NCI-H345 treated with DMSO at 0.1 percent for 48 hours (cell line): ENCODE results near the gene PRODH.
"Not testable (repeated sequence)": the region's sequence is repeated elsewhere in the genome, so short reads cannot be mapped to it uniquely, and the experiment has no call there.

Experiments used
- DNase-seq: peaks from one replicate; lab custom pipeline; 2025; ENCODE audit not compliant: unreplicated experiment; lab: John Stamatoyannopoulos, UW

Gene PRODH, protein sequence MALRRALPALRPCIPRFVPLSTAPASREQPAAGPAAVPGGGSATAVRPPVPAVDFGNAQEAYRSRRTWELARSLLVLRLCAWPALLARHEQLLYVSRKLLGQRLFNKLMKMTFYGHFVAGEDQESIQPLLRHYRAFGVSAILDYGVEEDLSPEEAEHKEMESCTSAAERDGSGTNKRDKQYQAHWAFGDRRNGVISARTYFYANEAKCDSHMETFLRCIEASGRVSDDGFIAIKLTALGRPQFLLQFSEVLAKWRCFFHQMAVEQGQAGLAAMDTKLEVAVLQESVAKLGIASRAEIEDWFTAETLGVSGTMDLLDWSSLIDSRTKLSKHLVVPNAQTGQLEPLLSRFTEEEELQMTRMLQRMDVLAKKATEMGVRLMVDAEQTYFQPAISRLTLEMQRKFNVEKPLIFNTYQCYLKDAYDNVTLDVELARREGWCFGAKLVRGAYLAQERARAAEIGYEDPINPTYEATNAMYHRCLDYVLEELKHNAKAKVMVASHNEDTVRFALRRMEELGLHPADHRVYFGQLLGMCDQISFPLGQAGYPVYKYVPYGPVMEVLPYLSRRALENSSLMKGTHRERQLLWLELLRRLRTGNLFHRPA

DNA sequence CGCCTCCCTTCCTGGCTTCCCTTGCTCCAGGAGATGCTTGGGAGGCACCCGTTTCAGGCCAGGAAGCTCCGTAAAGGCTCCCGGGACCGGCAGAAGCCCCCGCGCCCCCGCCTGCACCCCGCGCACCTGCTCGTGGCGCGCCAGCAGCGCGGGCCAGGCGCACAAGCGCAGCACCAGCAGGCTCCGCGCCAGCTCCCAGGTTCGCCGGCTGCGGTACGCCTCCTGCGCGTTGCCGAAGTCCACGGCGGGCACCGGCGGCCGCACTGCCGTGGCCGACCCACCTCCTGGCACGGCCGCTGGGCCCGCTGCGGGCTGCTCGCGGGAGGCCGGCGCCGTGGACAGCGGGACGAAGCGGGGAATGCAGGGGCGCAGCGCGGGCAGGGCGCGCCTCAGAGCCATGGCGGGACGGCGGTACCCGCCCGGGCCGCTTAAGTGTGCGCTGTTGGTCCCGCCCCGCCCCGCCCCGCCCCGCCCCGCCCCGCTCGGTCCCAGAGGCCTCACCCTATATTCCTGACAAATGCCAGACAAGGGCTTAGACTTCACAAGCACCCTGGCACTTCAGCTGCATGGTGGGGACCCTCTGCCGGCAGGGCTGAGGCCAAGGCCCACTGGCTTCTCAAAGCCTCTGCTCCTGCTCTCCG lies at the start of gene PRODH:
Gene PRODH, minus strand, starts transcription at position 405 of the 641 bp plus-strand sequence. Its CDS starts 6 bp downstream, at position 399.
- DNase-seq, result no peak

DNA sequence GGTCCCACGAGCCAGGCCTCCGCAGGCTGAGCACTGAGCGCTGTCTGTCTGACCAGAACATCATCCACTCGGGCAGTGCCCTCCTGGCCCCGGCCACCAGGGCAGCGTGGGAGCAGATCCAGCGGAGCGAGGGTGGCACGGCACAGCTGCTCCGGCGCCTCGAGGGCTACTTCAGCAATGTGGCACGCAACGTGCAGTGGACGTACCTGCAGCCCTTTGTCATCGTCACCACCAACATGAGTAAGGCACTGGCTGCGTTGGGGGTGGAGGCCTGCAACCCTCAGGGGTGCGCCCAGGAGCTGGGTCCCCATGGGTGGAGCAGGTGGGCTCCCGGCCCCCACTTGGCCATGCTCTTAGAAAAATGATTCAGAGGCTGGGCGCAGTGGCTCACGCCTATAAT lies 49.7 kb upstream of the PRODH start:
- DNase-seq, result no peak

DNA sequence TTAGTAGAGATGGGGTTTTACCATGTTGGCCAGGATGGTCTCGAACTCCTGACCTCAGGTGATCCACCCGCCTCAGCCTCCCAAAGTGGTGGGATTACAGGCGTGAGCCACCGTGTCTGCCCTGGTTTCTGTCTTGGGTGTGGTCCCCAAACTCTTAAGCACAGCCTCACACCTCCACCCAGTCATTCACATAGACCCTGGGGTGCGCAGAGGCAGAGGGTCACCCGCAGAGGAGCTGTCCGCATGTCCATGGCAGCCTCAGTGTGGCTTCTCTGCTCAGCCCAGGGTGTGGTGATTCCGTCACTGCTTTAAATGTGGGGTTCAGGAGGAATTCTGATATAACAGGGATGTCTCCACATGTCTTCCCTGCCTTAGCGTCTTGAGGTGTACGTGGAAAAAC lies 48.5 kb upstream of the PRODH start:
- DNase-seq, result no peak

DNA sequence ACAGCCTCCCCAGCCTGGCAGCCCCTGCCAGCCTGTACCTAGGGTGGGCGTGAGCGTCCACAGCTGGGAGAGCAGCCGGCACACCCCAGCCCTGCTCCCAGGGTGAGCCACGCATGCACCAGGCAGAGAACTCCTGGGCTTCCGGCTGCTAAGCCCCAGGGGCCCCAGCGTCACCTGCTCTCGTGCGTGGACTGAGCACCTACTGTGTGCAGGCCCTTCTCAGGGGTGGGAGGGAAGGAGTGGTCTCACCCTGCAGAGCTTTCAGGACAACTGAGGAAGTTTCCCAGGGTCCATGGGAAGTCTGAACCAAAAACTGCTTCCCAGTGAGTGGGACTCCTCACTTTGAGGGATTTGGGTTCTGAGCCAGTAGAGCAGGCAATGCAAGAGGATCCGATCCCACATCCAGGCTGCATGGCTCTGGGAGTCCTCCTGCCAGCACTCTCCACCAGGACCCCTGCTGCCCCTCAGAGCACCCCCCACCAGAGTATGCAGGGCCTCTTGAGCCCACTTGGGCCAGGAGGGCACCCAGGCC lies 47.1 kb upstream of the PRODH start:
- no peak for DNase-seq

DNA sequence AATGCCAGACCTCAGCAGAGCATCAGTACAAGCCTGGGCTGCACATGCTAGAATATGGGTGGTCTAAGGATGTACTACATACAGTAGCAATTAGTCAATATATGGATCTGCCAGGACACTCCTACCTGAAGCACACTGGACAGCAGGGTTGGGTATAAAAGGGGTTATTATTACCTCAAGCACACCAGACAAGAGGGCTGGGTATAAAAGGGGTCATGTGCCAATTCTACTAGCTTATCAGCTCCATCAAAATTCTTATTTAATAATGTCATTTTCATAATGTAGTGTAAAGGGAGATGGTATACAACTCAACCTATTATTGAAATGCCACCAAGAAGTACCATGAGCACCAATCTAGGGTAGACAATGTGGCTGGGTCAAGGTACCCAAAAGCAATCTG lies 44.7 kb upstream of the PRODH start:
- DNase-seq, result no peak

DNA sequence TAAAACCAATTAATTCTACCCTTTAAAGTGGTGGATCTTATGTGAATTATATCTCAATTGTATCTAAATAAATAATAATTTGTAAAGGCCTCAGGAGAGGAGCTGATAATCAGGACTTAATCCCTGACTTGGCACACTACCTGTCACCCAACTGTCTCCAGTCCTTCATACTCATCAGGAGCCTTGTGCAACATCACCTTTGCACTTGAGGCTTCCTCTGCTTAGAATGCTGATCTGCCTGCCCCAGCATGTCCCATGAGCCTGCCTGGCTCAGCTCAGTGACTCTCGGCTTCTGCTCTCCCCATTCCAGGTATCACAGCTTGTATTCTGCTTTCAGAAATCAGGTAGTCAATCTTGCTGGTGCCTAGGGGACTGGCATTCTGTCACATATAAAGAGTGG lies 43.9 kb upstream of the PRODH start:
- DNase-seq, result no peak

DNA sequence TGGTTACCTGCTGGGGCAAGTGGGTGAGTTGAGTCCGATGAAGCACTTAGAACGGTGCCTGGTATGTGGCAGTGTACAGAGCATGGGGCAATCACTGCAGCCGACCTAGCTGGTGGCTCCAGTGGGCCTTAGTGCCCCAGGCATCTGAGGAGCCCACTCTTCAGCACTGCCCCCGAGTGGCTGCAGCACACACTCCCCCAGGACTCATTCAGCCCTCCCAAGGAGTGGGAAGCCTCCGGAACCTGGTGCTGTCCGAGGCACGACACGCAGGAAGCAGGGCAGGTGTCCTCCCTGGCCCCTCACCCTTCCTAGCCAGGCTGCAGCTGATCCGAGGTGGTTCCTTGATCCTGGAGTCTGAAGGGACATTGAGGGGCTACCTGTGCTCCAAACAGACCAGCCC lies 42.4 kb upstream of the PRODH start:
- DNase-seq, result no peak

DNA sequence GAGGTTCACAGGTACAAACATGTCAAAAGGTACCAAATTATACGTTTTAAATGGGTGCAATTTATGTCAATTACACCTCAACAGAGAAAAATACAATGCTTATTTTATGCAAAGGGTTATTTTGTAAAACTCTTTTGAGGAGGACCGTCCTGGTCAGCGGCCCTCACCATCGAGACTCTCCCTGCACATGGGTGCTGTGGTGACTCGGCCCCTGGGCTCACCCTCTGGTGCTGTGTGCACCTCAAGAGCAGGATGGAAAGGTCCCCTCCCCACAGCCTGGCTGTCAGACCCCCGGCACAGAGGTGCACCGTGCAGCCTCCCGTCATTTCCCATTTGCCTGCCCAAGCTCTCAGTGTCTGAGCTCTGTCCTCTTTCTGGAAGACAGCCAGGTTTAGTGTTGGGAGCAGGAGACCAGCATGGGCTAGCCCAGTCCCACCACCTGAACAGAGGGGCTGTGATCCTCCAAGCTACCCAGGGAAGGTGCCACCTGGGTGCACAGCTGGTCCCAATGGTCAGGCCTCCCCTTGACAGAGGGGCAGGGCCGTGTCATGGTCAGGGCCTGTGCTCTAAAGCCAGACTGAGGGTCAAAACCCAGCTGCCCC lies 41.8 kb upstream of the PRODH start:
- no peak for DNase-seq

DNA sequence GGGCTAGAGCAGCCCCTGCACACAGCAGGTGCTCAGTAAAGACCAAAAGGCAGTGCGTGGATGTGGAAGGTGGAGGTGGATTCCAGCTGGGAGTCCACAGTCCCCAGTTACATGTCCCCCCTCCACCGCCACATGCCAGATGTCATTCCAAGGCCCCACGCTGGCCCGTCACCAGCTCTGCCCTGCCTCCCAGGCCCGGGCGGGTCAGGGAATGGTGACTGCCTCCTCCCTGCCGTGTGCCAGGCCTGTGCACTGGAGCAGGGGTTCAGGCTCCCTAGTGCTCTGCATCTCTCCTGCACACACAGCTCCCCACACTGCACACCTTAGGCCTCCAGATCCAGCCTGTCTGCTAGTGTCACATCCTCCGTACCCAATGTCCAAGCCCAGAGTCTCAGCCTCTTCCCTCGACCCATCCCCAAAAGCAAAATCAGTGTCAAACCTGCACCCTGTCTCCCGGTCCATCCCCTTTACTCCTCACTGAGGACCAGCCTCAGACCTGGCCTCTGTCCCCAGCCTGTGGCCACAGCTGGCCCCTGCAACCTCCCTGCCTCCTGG lies 40.2 kb upstream of the PRODH start:
- no peak for DNase-seq

DNA sequence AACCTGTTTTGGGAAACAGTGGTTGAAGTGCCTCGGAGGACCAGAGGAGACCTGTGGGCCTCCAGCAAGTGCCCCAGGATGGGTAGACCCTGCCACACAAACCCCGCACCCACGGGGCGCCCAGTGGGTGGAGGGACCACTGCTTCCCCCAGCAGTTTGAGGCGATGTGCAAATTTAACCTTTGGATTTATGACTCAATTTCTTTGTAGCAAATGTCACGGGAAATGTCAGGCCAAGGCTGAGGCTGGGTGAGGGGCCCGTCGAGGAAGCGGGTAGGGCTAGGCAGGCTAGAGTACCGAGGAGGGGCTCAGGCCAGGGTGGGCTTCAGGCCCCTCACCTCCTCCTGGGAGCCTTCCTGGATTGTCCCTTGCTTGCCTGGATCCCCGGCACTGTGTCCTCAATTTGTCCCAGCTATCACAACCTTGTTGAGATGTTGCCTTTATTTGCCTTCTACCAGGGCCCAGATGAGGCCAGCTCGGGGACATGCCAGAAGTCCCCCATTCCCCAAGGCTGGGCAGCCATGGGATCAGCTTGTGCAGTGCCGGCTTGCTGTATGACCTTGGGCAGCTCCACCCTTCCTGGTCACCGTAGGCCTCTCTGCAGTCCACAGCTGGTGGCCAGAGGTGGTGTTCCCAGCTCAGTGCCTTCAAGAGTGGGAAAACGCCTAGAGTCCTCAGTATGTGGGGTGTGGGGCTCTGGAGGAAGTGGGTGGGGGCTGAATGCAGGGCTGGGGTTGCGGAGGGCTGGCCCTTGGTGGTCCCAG lies 39.5 kb upstream of the PRODH start:
- DNase-seq, result no peak

DNA sequence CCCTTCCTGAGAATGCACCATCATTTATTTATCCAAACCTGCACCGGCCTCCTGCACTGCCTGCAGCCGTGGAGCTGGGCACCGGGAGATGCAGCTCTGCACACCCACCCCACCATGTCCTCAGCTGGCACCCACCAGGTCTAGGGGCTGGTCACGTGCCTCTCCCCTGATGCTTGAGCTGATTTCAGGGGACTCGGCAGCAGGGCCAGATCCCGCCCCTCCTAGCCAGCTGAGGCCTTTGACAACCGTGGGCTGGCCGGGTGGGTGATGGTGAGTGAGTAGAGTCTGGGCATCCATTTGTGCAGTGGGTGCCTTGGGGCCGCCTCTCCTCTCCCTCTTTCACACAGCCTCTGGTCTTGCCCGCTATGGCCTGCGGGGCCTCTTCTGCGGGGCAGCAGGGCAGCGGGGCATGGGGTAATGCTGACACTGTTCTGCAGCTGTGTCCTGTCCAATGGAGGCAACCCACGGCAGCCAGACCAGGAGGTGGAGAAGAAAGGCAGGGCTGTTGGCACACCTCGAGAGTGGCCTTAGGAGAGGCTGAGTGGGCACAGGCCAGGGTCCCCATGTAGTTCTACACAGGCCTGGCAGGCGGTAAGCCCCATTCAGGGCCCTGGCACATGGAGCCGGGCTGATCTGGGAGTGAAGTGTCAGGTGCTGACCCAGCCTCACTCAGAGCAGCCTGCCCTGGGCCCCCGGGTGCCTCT lies 38.5 kb upstream of the PRODH start:
- no peak for DNase-seq

DNA sequence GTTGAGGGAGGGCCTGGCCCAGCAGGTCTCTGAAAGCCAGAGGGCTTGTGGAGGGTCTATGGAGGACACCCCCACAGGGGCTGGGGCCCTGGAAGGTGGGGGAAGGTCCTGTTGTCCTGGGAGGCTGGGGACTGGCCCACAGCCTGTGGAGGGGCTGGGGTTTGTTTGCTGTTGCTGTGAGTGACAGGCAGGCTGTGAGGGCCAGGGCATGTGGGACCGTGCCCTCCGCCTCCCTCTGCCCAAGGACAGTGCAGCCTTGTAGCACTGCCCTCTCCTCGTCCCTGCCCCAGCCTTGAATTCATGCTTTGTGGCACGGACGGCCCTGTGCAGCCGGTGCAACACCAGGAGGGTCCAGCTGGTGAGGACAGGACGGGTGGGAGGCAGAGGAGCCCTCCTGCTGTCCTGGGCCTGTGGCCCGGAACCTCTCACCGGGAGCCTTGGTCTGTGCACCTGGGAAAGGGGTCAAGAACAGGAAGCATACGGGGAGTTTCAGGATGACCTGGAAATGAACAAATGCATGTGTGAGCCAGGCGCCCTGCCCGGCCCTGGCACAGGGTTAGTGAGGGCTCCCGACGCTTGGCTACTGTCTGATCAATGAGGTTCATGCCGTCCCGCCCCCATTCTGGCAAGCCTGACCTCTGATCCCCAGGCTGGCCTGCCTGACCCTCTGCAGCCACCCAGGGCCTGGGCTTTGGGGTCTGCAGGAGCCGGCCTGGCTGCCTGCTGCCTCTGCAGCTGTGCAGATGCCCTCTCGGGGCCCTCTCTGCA lies 37.4 kb upstream of the PRODH start:
- no peak for DNase-seq

DNA sequence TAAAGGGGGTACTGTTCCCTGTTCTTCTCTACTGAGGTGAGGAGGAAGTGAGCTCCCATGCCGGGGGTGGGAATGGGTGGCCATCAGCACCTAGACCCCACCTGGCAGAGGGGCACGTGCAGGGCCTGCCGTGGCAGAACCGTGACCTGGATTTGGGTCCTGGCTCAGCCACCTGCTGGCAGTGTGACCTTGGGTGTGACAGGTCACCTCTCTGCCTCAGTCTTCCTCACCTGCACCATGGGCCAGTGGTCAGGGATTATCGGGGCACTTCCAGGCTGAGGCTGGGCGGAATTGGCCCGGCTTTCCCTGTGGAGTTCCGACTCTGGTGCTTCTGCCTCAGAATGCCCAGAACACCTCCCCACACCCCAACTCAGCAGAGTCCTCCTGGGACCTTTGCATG lies 36.5 kb upstream of the PRODH start:
- not testable (repeated sequence) for DNase-seq

DNA sequence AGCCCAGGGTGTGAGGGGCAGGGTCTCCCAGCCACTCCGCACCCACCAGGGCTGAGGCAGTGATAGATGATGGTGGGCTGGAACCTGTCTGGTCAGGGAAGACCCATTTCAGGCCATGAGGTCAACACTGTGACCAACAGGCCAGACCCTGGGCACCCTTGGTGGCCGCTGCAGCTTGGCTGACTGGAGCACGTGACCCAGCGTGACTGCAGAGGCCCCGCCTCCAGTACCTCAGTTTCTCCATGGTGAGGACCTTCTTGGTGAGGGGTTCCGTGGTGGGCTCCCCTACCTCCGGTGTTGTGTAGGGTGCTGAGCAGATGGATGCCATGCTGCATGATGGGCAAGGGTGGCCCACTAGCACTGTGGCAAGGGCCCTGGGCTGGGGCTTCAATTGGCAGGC lies 35.9 kb upstream of the PRODH start:
- DNase-seq, result not testable (repeated sequence)

DNA sequence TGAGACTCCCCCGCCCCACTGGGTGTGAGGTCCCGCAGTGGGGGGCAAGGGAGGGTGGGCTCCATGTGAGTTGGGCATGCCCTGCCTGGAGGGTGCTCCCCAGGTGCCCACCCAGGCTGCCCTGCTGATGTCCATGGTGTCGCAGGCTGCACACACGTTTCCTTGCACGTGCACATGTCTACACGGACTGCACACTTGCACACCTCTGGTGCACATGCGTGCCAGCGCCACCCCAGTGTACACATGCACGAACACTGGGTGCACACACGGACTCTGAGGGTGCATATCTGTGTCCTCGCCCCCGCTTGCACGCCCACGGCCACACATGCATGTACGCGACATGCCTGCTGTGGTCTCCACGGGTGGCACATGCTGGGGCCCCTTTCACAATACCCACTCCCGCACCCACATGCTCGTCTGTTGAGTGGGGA lies 35.2 kb upstream of the PRODH start:
- DNase-seq, result no peak

DNA sequence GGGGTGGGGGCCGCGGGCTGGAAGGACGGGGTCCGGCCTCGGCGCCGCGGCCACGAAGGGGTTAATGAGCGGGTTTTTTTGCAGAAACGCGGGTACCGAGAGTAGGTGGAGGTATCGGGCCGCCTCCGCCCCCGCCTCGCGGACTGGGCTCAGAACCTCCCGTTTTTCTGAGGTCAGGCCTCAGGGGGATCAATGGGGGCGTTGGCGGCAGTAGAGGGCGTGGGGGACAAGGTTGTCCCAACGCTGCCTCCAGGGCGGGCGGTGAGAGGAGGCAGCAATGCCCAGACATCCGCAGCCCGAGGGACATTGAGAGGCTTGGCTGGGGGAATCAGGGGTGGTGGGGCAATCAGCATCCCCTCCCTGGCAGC lies 34.8 kb upstream of the PRODH start:
- DNase-seq, result no peak

DNA sequence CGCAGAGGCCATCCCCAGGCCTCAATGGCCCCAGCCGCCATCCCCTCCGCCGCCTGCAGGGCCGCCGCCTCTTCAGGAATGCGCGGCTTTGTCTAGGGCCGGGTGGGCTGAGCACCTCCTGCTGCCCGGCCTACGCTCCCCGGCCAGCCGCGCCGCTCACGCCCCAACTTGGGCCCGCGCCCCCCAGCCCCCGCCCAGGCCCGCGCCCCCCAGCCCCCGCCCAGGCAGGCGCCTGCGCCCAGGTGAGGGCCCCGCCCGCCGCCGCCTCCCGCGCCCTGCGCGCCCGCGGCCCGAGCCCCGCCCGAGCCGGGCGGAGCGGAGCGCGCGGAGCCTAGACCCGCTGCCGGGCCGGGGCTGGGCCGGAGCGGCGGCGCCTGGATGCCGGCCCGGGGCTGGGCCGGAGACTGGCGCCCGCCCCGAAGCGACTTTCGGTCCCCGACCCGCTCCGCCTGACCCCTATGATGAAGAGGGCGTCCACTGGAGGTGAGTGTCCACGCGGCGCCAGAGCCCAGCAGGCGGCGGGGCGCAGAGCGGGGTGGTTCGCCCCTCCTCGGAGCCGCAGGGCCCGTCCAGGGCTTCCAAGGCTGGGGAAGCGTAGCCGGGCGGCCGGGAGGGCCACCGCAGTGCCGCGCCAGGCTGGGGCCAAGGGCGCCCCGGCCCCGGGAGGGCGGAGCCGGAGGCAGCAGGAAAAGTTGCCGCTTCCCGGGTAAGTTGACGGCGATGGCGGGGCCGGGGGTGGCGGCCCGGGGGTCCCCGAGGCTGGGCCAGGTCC lies 34.3 kb upstream of the PRODH start:
- no peak for DNase-seq

DNA sequence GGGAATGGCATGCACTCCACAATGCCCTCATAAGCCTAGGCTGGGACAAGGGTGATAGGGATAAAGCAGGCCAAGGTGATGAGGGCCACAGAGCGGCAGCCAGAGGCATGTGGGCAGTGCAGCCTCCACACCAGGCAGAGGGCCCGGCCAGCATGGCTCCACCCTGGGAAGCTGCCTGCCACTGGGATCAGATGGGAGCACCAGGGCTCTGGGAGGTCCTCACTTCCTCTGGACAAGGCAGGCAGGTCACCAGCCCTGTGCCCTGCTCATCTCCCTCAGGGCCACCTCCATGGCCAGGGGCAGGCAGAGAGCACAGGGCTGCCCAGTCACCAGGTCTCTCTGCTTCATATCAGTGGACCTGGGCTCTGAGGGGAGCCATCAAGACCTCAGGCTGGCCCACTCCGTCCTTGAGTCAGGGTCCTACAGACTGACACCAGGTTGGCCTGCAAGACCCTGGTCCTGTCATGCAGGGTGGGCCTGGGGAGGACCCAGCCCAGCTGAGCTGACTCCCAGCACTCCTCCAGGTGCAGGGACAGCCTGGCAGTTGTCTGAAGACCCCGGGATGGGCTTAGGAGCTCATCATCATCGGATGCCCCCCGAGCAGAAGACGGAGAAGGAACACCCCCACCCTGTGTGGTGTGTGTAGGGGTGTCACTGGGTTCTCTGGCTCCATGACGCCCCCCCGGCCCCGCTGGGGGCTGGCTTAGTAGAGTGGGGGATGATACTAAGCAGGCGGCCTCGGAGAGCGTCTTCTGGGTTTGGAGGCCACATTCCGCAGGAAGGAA lies 33.3 kb upstream of the PRODH start:
- DNase-seq, result not testable (repeated sequence)
